ENCODE data around the gene ANKRD35. TPM values are rescaled to one million over a fixed set of nuclear protein-coding genes. Genes with fewer than 3 reads are reported as not detected.

Gene ANKRD35
- total RNA-seq, 2 experiments from 2014 or later: 0.19 to 0.20 TPM

DNA sequence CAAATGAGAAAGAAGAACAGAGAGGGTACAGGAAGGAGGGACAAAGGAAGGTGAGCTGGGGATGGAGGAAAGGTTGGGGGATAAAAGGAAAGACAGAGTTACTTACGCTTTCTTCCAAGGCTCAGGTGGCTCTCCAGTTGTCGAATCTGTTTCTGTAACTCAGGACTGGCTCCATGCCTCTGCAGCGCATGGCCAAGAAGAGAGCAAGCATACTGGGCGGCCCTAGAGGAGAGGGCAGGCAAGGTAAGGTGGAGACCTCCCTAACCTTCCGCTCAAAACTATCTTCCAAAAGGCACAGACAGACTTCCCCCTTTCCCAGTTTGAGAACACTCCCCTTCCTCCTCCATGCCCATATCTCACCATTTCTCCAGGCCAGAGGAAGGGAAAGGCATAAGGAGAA is 31.9 kb upstream of the ANKRD35 start:
- CTCF ChIA-PET: interaction anchor here (0.8 to 2.1 kb wide), 2 partner anchors 45 to 59 kb away, joined by 3 to 4 read pairs; no protein-coding TSS in a partner anchor
- Mint-ChIP-seq H3K4me1 (ENCODE audit: low read depth) (peaks cover 40% of the 10 kb centered on the region), H3K4me3 (peak overlapping the region; percentile 89), H3K9me3 (no peaks in the 10 kb centered on the region), H3K36me3 (ENCODE audit: low read depth) (peaks cover 12% of the 10 kb centered on the region), H3K27me3 (ENCODE audit: low read depth) (no peaks in the 10 kb centered on the region), H3K27ac (peak overlapping the region; percentile 93)
- intact Hi-C loops (cut with micrococcal nuclease): loop anchor here (10.0 kb wide), 1 partner anchor 163 kb away; no protein-coding TSS in a partner anchor
- DNase-seq: no peak

DNA sequence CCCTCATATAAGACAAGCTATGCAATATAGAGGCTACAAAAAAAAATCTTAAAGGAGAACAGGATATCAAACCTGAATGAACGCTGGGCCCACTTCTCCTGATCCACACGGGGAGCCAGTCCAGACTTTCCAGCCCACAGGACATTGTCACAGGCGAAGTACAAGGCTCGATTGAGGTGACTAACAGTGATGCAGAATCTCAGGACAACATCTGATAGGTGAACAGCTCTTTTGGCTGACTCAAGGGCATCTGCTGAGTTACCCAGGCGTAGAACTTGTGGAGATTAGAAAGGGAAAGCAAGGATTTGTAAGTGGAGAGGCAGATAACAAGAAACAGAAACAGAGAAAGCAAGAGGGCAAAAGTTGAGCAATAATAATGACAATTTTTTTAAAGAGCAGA is 31.1 kb upstream of the ANKRD35 start:
- Mint-ChIP-seq H3K4me1 (ENCODE audit: low read depth) (peaks cover 40% of the 10 kb centered on the region), H3K36me3 (ENCODE audit: low read depth) (peaks cover 12% of the 10 kb centered on the region), H3K27me3 (ENCODE audit: low read depth) (no peaks in the 10 kb centered on the region), H3K4me3 (peak overlapping the region; percentile 89), H3K9me3 (no peaks in the 10 kb centered on the region), H3K27ac (peak overlapping the region; percentile 57)
- no peak for DNase-seq
- intact Hi-C loops (cut with micrococcal nuclease): loop anchor here (10.0 kb wide), 1 partner anchor 162 kb away; no protein-coding TSS in a partner anchor
- CTCF ChIA-PET: interaction anchor here (0.8 to 2.1 kb wide), 5 partner anchors 25 to 62 kb away, joined by 3 to 7 read pairs (median 4); no protein-coding TSS in a partner anchor

DNA sequence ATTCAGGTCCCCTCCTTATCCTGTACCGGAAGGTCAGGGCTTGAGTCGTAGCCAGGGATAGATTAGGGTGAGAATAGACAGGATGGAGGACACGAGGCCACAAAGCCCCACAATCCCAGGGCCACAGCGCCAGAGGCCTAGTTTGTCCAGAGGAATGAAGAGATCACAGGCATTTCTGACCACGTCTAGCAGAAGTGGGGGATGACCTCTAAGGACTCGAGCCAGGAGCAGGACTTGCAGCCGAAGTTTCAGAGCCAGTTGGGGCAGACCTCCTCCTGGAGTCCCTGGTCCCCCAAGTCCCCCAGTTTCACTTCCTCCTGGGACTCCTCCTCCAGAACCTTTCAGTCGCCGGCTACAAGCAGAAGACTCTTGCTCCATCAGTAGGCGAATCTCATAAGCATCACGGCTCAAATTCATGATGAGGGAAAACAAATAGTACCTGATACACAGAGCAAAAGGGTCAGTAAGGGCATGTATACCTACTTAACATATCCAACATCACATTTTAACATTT is 26.5 kb upstream of the ANKRD35 start:
- Mint-ChIP-seq H3K27ac (no peak overlapping the region), H3K4me3 (no peak overlapping the region)

GRCh38 chr1:145908653-145909052 is 23.0 kb upstream of the ANKRD35 start:
- H3K4me3 Mint-ChIP-seq: no peak overlapping the region
- CTCF ChIA-PET: interaction anchor here (0.6 to 7.4 kb wide), 9 partner anchors 13 to 110 kb away, joined by 3 to 76 read pairs (median 5); partner anchors contain the start of genes LIX1L, NUDT17 and RBM8A
- H3K36me3 Mint-ChIP-seq (ENCODE audit: low read depth): peaks cover 6% of the 10 kb centered on the region
- no peaks in the 10 kb centered on the region for H3K27me3 Mint-ChIP-seq (ENCODE audit: low read depth)
- no peak overlapping the region for H3K27ac Mint-ChIP-seq
- DNase-seq: no peak
- peaks cover 9% of the 10 kb centered on the region for H3K4me1 Mint-ChIP-seq (ENCODE audit: low read depth)
- no peaks in the 10 kb centered on the region for H3K9me3 Mint-ChIP-seq
- intact Hi-C loops (cut with micrococcal nuclease): no loop called here

More for the DNA sequence above, 26.5 kb upstream of the ANKRD35 start:
- CTCF ChIA-PET: interaction anchor here (0.7 to 7.4 kb wide), 3 partner anchors 15 to 65 kb away, joined by 3 to 76 read pairs (median 9); partner anchors contain the start of genes NUDT17, PIAS3 and RBM8A
- DNase-seq: no peak
- peaks cover 12% of the 10 kb centered on the region for H3K36me3 Mint-ChIP-seq (ENCODE audit: low read depth)
- no peaks in the 10 kb centered on the region for H3K27me3 Mint-ChIP-seq (ENCODE audit: low read depth)
- intact Hi-C loops (cut with micrococcal nuclease): loop anchor here (10.0 kb wide), 1 partner anchor 157 kb away; no protein-coding TSS in a partner anchor
- no peaks in the 10 kb centered on the region for H3K9me3 Mint-ChIP-seq
- peaks cover 17% of the 10 kb centered on the region for H3K4me1 Mint-ChIP-seq (ENCODE audit: low read depth)

DNA sequence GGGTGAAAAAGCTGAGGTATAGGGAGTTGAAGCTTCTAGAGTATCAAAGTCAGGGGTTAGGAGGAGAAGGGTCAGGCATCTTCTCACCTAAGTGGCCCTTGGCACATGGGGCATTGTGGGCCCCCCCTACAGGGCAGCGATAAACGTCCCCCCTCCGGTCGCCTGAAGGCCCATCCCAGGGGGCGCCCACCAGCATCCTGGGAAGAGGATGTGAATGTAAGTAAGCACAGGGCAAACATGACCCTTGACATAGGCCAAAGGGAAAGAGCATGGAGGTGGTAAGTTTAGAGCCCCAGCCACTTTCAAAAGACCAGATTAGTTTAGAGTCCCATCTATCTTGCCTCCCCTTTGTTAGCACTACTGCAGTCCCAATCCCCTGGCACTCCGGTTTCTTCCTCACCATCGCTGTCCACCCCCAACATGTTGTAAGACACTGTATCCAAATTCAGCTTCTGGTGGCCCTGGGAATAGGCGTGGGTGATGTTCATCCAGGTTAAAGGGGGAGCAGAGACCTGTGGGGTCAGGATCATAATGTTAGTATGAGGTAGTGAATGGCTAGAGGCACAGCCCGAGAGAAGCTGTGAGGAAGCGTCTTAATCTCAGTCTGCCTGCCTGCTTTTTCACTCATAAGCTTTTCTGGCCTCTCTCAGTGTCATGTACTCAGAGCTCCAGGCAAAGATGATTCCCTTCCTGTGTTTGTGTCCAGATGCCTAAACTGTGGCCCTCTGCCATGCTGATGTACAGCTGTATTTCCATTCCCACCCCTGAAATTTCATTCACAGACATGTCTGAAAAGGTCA is 21.5 kb upstream of the ANKRD35 start:
- no peaks in the 10 kb centered on the region for H3K9me3 Mint-ChIP-seq
- no peak overlapping the region for H3K4me3 Mint-ChIP-seq
- no peaks in the 10 kb centered on the region for H3K27me3 Mint-ChIP-seq (ENCODE audit: low read depth)
- no peak overlapping the region for H3K27ac Mint-ChIP-seq
- CTCF ChIA-PET: interaction anchor here (0.6 to 7.4 kb wide), 7 partner anchors 11 to 116 kb away, joined by 3 to 76 read pairs (median 5); partner anchors contain the start of gene NUDT17
- peaks cover 5% of the 10 kb centered on the region for H3K4me1 Mint-ChIP-seq (ENCODE audit: low read depth)
- intact Hi-C loops (cut with micrococcal nuclease): no loop called here
- no peak for DNase-seq
- peaks cover 6% of the 10 kb centered on the region for H3K36me3 Mint-ChIP-seq (ENCODE audit: low read depth)

GRCh38 chr1:145901312-145902021 is 15.8 kb upstream of the ANKRD35 start:
- no peaks in the 10 kb centered on the region for H3K27me3 Mint-ChIP-seq (ENCODE audit: low read depth)
- H3K27ac Mint-ChIP-seq: no peak overlapping the region
- intact Hi-C loops (cut with micrococcal nuclease): no loop called here
- no peak overlapping the region for H3K4me3 Mint-ChIP-seq
- H3K36me3 Mint-ChIP-seq (ENCODE audit: low read depth): peaks cover 4% of the 10 kb centered on the region
- H3K4me1 Mint-ChIP-seq (ENCODE audit: low read depth): no peaks in the 10 kb centered on the region
- DNase-seq: no peak
- H3K9me3 Mint-ChIP-seq: no peaks in the 10 kb centered on the region
- CTCF ChIA-PET: no interaction called here

DNA sequence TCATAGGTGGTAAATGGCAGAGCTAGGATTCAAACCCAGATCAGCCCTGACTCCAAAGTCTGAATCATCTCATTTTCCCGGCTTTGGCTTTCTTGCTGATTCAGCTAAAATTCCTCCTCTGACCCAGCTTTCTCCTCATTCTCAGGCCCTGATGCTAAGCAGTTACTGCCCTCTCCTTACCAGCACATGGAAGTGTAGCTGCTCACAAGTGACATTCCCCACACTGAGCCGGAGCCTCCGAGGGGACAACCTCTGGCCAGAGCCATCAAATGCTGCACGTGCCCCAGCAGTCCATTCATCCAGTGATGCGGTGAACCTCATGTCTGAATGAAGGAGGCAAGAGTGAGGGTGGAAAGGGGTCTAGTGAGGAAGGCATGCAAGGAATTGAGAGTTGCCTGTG is 13.1 kb upstream of the ANKRD35 start:
- CTCF ChIA-PET: interaction anchor here (0.6 to 1.7 kb wide), 4 partner anchors 42 to 60 kb away, joined by 3 to 4 read pairs (median 4); partner anchors contain the start of gene NUDT17
- Mint-ChIP-seq H3K4me3 (no peak overlapping the region), H3K36me3 (ENCODE audit: low read depth) (peaks cover 4% of the 10 kb centered on the region), H3K27me3 (ENCODE audit: low read depth) (no peaks in the 10 kb centered on the region), H3K9me3 (no peaks in the 10 kb centered on the region), H3K27ac (no peak overlapping the region), H3K4me1 (ENCODE audit: low read depth) (no peaks in the 10 kb centered on the region)
- no peak for DNase-seq
- intact Hi-C loops (cut with micrococcal nuclease): no loop called here

DNA sequence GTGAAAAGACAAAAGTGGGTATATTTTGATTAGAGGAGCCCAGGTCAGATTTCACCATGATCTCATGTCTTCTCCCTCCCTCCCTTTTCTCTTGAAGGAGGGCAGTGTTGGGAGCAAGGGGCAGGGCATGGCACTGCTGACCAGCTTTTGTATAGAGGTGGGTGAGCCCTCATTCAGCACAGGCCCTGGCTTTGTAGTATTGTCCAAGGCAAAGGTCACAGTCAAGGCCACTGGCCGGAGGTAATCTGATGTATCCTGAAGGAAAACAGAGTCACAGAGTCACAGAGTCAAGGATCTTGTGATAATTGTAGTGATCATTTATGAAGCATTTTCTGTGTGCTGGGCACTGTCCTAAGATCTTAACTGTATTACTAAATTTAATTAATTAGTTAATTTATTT is 12.3 kb upstream of the ANKRD35 start:
- no peaks in the 10 kb centered on the region for H3K27me3 Mint-ChIP-seq (ENCODE audit: low read depth)
- no peaks in the 10 kb centered on the region for H3K9me3 Mint-ChIP-seq
- H3K27ac Mint-ChIP-seq: no peak overlapping the region
- H3K4me3 Mint-ChIP-seq: no peak overlapping the region
- H3K36me3 Mint-ChIP-seq (ENCODE audit: low read depth): peaks cover 4% of the 10 kb centered on the region
- CTCF ChIA-PET: interaction anchor here (1.1 kb wide), 1 partner anchor 43 kb away, joined by 3 read pairs; no protein-coding TSS in a partner anchor
- DNase-seq: no peak
- H3K4me1 Mint-ChIP-seq (ENCODE audit: low read depth): no peaks in the 10 kb centered on the region
- intact Hi-C loops (cut with micrococcal nuclease): no loop called here

GRCh38 chr1:145895471-145895870 is 9.8 kb upstream of the ANKRD35 start:
- Mint-ChIP-seq H3K36me3 (ENCODE audit: low read depth) (peaks cover 4% of the 10 kb centered on the region), H3K4me3 (no peak overlapping the region), H3K9me3 (no peaks in the 10 kb centered on the region), H3K27me3 (ENCODE audit: low read depth) (no peaks in the 10 kb centered on the region), H3K27ac (no peak overlapping the region), H3K4me1 (ENCODE audit: low read depth) (no peaks in the 10 kb centered on the region)
- DNase-seq: no peak
- CTCF ChIA-PET: interaction anchor here (0.6 to 2.8 kb wide), 8 partner anchors 13 to 112 kb away, joined by 3 to 15 read pairs (median 4); partner anchors contain the start of genes ITGA10 and NUDT17
- intact Hi-C loops (cut with micrococcal nuclease): no loop called here

DNA sequence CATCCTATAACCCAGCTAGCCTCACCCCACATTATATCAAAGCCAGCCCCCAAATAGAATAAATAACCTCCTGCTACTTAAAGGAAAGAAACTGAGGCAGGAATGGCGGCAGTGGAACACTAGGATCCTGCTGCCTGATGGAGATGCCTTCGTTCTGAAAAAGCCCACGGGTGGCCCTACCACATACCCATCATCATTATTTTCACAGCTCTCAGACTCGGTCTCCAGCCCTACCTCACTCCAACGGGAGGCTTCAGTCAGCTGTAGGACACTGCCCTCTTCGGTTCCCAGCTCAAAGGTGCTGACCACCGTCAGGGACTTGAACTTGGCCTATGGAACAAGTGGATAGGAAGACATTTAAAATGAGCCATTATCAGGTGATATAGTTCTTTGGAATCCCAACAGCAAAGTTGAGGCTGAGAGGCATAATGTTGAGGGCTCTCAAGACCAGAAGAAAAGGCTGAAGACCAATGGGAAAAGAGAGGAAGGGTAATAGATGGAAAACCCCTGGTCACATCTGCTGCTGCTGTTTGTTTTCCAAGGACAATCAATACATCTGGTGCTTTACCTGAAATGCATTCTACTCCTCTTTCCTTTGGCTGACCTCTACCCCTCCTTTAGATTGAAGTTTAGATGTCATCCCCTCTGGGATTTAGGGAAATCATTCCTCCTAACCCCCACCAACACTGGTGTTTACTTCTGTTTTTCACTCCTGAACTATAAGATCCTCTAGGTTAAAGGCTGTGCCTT is 7.8 kb upstream of the ANKRD35 start:
- Mint-ChIP-seq H3K4me1 (ENCODE audit: low read depth) (no peaks in the 10 kb centered on the region), H3K36me3 (ENCODE audit: low read depth) (peaks cover 2% of the 10 kb centered on the region), H3K27me3 (ENCODE audit: low read depth) (no peaks in the 10 kb centered on the region), H3K4me3 (no peak overlapping the region), H3K27ac (no peak overlapping the region), H3K9me3 (no peaks in the 10 kb centered on the region)
- intact Hi-C loops (cut with micrococcal nuclease): no loop called here
- no peak for DNase-seq
- CTCF ChIA-PET: interaction anchor here (0.8 to 3.2 kb wide), 10 partner anchors 13 to 124 kb away, joined by 3 to 23 read pairs (median 11); partner anchors contain the start of genes ITGA10 and PIAS3

DNA sequence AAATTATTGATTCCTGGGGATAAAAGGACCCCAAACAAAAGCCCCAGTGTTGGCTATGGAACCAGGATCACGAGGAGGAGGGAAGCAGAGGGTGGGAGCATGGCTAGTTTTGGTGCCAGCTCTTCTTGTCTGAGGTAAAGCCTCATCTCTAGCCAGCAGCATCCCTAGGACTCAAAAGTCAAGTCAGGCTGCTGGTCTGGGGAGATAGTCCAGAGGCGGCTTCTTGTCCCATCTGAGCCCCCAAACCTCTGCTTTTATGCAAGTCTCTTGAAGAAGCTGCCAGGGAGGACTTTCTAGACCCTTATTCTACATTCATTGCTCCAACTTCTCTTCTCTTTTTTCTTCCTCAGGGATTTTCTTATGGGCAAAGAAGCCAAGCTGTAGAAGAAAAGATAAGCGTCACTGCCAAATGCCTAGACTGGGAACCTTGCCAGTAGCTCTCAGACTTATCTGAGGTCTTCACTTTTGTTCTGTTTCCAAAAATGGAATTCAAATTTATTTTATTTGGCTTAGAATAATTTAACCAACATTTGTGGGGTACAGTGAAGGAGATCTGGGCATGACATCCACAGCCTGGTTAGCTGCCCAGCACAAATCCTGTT is 6.9 kb upstream of the ANKRD35 start:
- no peak for DNase-seq
- H3K4me1 Mint-ChIP-seq (ENCODE audit: low read depth): no peaks in the 10 kb centered on the region
- H3K27me3 Mint-ChIP-seq (ENCODE audit: low read depth): no peaks in the 10 kb centered on the region
- no peak overlapping the region for H3K4me3 Mint-ChIP-seq
- no peaks in the 10 kb centered on the region for H3K9me3 Mint-ChIP-seq
- CTCF ChIA-PET: interaction anchor here (0.8 to 3.2 kb wide), 15 partner anchors 10 to 143 kb away, joined by 3 to 23 read pairs (median 7); partner anchors contain the start of genes ITGA10 and PIAS3
- no peak overlapping the region for H3K27ac Mint-ChIP-seq
- peaks cover 1% of the 10 kb centered on the region for H3K36me3 Mint-ChIP-seq (ENCODE audit: low read depth)
- intact Hi-C loops (cut with micrococcal nuclease): no loop called here

All from activated naive CD4-positive, alpha-beta T cell treated with anti-CD3 and anti-CD28 coated beads for 36 hours (primary cell).